ENCODE data around the gene AGRP.
"Not testable (repeated sequence)": the region's sequence is repeated elsewhere in the genome, so short reads cannot be mapped to it uniquely, and the experiment has no call there.

- not testable (repeated sequence) for TF ChIP-seq CTCF (IDR thresholded peaks at IDR 0.05; ENCODE audit: low read depth, low read length, missing input control); GABPA (IDR thresholded peaks at IDR 0.05 in 1 of 2, conservative IDR thresholded peaks at IDR 0.05 in 1 of 2)
Measured at GRCh38 chr16:67487561-67487960, 4.2 kb upstream of the AGRP start.
